ENCODE data around the gene RPL38. TPM values are rescaled to one million over a fixed set of nuclear protein-coding genes. Genes with fewer than 3 reads are reported as not detected.

RPL38 gene
- total RNA-seq, 1 donor from 2014 or later: 879 TPM

- intact Hi-C loops (cut with micrococcal nuclease): no loop called here
Observed at GRCh38 chr17:74245871-74246270, 42.4 kb downstream of the RPL38 start.

GRCh38 chr17:74249590-74250270 is 46.3 kb downstream of the RPL38 start:
- intact Hi-C loops (cut with micrococcal nuclease): no loop called here

- intact Hi-C loops (cut with micrococcal nuclease): no loop called here
Observed at GRCh38 chr17:74250324-74250995, 47.0 kb downstream of the RPL38 start.

- intact Hi-C loops (cut with micrococcal nuclease): no loop called here
Observed at GRCh38 chr17:74251051-74251450, 47.6 kb downstream of the RPL38 start.

GRCh38 chr17:74251569-74251968 is 48.1 kb downstream of the RPL38 start:
- intact Hi-C loops (cut with micrococcal nuclease): no loop called here

- intact Hi-C loops (cut with micrococcal nuclease): no loop called here
Observed at GRCh38 chr17:74252211-74252610, 48.7 kb downstream of the RPL38 start.

GRCh38 chr17:74253036-74253435 is 49.6 kb downstream of the RPL38 start:
- intact Hi-C loops (cut with micrococcal nuclease): loop anchor here (1.0 kb wide), 1 partner anchor 39 kb away; no protein-coding TSS in a partner anchor

GRCh38 chr17:74257311-74257710 is 53.8 kb downstream of the RPL38 start:
- intact Hi-C loops (cut with micrococcal nuclease): no loop called here

- intact Hi-C loops (cut with micrococcal nuclease): no loop called here
Observed at GRCh38 chr17:74259667-74260524, 56.4 kb downstream of the RPL38 start.

Other genes with a start within 250 kb of the RPL38 start
- 9.2 and 11.0 TPM in 2 replicates for gene TTYH2, start 9.9 kb downstream of the RPL38 start, total RNA-seq
- gene DNAI2, start 70.6 kb downstream of the RPL38 start, total RNA-seq: 0.34 and 0.69 TPM in 2 replicates
- gene KIF19, start 122.5 kb downstream of the RPL38 start, total RNA-seq: 0.22 and 0.27 TPM in 2 replicates
- not detected in 2 replicates for gene BTBD17, start 158.2 kb downstream of the RPL38 start, total RNA-seq
- not detected in 2 replicates for gene GPR142, start 163.8 kb downstream of the RPL38 start, total RNA-seq
- 0.20 and 0.37 TPM in 2 replicates for gene GPRC5C, start 228.4 kb downstream of the RPL38 start, total RNA-seq